GM18858 (cell line): ENCODE data around the gene KCND3.

ENCODE experiments used
- ATAC-seq: cut with Tn5 transposase; IDR thresholded peaks from one replicate; pipeline ENCODE4 v1.9.1; 2021; ENCODE audit not compliant: unreplicated experiment

Gene KCND3

GRCh38 chr1:111920221-111921024 lies 69.0 kb downstream of the KCND3 start:
- ATAC-seq: no peak

DNA sequence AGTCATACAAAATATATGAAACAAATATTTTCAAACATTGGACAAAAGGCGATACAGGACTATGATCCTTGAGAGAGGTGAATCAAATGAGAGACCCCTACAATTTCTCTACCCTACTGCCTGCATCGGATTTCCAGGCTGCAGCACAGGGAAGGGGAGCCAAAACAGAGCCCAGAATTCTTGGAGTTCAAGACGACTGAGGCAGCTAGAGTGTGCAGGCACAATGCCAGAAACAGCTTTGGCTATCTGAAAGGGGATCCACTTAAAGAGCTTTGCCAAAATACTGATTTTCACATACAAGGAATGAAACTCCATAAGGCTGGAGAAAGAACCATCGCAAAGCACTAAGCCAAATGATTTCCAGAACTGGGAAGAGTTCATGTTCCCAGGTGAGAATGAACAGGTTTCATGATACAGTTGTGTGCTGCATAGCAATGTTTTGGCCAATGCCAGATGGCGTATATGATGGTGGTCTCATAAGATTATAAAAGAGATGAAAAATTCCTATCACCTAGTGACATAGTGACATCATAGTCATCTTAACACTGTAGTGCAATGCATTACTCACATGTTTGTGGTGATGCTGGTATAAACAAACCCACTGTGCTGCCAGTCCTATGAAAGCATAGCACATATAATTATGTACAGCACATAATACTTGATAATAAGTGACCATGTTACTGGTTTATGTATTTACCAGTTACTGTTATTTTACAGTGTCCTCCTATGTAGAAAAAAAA lies 77.5 kb downstream of the KCND3 start:
- no peak for ATAC-seq

GRCh38 chr1:111911061-111911460 lies 78.4 kb downstream of the KCND3 start:
- no peak for ATAC-seq

DNA sequence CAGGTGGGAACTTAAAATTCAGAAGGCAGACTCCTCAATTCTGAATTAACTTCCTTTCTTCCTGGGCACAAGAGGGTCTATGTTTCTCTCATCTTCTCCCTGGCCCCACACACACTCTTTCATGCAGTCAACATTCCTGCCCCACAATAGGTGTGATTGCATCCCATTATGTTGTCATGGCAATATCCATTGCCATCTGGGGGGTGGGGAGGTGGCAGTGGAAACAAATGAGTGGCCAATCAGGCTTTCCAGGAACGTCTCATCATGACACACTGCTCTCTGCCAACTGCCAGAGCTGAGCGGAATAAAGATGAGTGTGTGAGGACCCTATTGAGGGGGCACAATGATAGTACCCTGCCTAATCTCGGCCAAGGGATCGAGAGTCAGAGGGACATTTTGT lies 80.4 kb downstream of the KCND3 start:
- ATAC-seq: no peak

GRCh38 chr1:111908011-111908621 lies 81.4 kb downstream of the KCND3 start:
- no peak for ATAC-seq

DNA sequence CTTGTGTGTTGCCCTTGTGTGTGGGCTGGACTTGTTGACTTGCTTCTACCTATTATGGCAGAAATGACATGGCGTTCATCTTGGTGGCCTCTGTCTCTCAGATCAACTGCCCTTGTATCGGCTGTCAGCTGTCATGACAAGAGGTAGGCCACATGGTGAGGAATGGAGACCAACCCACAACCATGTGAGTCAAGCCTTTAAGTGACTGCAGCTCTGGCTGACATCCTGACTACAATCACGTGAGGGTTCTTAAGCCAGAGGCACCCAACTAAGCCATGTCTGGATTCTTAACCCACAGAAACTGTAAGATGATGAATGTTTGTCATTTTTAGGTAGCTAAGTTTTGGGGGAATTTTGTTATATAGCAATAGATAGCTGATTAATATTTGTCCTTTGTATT lies 82.1 kb downstream of the KCND3 start:
- no peak for ATAC-seq

GRCh38 chr1:111906816-111907215 lies 82.7 kb downstream of the KCND3 start:
- ATAC-seq: no peak

DNA sequence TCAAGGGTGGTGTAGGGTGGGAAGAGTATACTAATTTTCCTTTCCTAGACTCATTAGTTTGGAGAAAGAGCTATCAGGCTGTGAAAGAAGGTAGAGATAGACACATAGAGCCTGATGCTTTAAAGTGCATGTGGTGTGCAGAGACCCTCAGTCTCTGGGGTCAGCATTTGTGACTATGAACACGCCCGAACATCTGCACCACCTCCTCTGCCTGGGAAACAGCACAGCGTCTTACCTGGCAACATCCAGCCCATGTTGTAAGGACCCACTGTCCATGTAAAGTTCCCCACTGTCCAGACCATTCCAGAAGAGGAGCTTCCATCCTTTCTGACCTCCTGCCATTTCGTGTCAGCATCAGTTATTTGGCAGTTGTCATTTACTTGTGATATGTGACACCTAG lies 83.4 kb downstream of the KCND3 start:
- ATAC-seq: no peak

DNA sequence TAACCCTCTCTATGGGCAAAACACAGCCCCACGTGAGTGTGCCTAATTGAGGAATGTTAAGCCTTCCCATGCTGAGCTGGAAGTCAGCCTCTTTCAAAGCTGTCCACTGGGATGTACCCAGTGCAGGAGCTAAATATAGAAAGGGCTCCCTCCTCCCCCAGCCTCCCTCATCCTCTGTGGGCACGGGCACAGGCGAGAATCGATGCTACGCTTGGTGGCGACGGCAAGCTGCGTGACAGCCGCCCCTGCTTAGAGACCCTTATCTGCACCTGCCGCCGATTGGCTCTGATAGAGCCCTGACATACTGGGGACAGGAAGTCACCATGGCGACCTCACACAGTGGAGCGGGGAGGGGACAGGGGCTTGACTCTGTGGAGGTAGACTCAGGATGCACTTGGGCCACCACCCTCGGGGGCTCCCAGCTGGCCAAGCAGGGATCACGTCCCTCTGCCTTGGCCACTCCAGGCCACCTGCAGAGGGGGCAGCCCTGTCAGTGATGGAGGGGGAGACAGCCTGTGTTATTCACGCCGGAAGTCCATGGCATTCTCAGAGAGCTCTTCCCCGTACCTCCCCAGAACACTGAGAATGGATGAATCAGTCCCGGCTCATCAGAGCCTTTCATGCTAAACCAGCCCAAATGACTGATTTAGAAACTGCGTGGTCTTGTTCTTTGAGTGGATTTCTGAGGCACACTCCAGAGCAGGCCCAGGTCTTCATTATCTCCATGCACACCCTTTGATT lies 84.8 kb downstream of the KCND3 start:
- ATAC-seq: no peak

- ATAC-seq: no peak
These were observed 85.5 kb downstream of the KCND3 start for GRCh38 chr1:111903871-111904449.

DNA sequence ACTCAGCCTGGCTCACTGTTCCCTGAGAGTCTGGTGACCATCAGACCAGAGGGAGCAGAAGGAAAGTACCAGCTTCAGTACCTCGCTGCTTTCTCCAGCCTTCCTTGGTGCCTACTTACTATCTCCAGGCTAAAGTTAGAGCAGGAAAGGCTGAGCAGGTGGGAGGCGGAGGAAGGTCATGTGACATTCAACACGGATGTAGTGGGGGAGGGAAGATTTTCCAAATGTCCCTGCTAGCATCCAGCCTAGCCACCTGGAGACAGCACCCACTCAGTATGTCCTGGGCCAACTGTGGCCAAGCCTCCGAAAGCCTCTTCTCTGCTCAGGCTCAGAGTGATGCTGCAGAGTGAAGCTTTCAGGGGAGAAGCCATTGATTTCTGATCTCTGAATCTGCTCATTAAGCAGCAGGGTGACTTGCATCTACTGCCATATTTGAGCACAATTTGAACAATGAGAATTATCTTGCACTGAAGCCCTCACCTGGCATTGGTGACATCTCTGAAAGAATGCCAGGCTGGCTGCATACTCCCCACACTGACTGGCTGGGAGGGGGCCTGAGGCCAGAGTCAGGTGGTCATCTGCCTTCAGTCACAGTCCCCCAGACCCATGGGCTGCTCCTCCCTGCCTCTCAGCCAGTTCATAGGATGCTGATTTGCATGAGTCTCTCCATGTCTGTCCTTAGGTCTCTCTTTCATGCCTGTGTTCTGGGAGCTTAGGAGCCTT lies 86.2 kb downstream of the KCND3 start:
- ATAC-seq: no peak

DNA sequence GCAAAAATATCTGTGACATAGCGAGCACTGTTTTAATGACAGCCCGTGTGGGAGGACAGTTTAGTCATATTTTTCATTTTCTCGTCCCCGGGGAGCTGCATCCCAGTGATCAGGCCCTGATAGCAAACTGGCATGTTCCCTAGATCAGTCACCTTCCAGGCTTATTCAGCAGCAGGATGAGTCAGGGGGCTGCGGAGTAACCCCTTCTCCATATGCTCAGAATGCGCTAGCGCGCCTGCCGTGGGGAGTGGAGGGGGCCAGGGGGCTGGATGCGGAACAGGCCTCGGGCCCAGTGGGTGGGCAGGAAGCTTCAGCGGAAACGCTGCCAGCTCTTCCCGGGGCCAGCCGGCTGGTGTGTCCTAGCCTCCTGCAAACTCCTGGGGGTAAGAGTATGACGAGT lies 94.0 kb downstream of the KCND3 start:
- no peak for ATAC-seq

- ATAC-seq: no peak
These were observed 94.5 kb downstream of the KCND3 start for GRCh38 chr1:111895017-111895416.

DNA sequence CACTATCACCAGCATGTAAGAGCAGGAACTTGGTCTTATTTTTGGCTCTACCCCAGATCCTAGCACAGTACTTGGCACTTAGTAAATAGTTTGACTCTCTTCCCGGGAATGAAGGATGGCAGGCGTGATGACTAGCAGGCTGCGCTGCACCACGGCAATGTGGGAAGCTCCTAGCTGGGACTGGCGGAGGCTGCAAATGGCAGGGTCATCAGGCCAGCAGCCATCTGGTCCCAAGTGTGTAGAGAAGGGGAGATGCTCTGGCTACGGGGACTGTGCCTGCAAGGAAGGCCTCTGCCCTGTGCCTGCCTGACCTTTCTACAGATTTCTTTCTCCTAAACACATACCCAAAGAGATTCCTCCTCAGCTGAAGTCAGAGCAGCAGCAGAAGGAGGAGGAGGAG lies 95.0 kb downstream of the KCND3 start:
- no peak for ATAC-seq

DNA sequence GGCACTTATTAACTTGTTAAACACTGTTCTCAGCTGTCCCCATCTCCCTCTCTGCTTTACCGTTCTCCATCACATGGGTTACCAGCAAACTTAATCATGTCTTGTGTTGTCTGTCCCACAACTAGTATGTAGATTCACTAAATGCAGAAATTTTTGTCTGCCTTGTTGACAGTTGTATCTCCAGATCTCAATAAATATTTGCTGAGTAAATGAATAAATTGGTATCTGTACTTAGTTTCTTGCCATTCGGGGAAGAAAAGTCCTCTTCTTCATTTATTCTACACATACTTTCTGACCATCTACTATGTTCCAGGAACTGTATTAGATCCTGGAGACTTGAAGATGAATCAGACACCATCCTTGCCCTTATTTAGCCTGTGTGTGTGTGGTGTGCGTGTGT lies 97.9 kb downstream of the KCND3 start:
- ATAC-seq: no peak

DNA sequence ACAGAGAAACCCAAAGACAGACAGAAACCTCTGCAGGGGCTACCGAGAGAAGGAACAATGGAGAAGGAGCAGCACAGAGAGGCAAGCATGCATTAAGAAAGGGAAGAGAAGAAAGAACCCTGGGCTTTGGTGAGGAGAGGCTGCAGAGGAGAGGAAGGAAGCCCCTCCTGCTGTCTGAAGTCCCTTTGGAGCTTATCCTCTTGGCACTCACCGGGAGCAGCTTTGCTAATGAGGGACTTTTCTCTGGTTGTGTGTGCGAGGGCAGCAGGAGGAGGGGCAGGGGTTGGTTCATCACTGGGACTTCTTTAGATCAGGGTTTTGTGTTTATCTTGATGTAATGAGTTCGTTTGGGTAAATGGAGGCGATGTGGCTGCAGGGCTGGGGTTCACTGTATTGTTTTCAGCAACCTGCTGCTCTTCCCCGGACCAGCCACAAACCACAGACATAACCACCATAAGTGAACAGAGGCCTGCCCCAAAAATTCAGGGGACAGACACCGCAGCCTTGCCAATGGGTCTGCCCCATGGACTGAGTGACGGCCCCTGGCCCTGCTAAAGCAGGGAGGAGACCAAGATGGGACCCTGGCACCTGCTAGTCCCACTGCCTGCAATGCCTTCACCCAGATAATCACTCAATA lies 100.6 kb downstream of the KCND3 start:
- no peak for ATAC-seq

DNA sequence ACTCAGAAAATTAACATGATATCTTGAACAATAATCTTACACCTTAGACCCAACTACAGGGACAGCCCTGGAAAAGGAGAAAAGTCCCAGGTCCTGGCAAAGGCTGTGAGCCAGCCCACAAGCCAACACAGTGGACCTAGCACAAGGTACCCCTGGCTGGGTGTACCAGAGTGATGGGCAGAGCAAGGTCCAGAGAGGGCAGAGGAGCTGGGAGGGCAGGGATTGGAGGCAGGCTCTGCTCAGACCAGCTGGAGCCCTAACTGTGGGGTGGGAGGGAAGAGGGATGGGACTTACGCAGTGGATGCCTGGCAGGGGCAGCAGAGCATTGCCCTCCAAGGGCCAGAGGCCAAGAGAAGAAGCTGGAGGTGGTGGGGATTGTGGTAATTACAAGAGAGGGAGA lies 101.6 kb downstream of the KCND3 start:
- no peak for ATAC-seq

GRCh38 chr1:111887385-111887784 lies 102.1 kb downstream of the KCND3 start:
- no peak for ATAC-seq

DNA sequence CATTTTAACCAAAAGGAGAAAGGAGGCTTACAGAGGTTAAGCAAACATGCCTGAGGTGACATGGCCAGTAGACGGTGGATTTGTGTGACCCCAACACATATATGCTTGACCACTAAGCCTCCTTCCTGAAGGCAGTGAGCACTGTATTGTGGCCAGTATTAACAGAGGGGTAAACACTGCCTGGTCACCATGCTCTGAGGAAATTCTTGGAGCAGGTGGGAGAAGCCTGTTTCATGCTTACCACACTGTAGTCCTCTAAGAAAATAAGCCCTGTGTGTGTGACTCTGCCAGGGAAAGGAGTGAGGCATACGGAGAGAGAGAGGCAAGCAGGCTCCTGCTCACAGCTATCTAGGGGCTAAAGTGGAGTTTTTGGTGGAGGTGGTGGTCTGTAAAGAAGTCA lies 102.7 kb downstream of the KCND3 start:
- no peak for ATAC-seq
